DLD1 (cell line): ENCODE measurements around the gene DOP1A.

ENCODE experiments used
- in situ Hi-C: cut with HindIII; loops from 2 replicates; pipeline ENCODE4 v1.10.0; 2017; ENCODE audit warnings: low sequenced_read_pairs

The DOP1A gene

GRCh38 chr6:83067448-83068439 lies at the start of gene DOP1A:
Gene DOP1A, plus strand, starts transcription at chr6:83067671. Its CDS starts 29,307 bp downstream, at chr6:83096978.
- in situ Hi-C loops: no loop called here

GRCh38 chr6:83019741-83020140 lies 47.7 kb upstream of the DOP1A start:
- in situ Hi-C loops: no loop called here

- in situ Hi-C loops: no loop called here
Measured at GRCh38 chr6:83031689-83032088, 35.8 kb upstream of the DOP1A start.

- in situ Hi-C loops: no loop called here
Measured at GRCh38 chr6:83038246-83038645, 29.2 kb upstream of the DOP1A start.

GRCh38 chr6:83042467-83043053 lies 24.9 kb upstream of the DOP1A start:
- in situ Hi-C loops: no loop called here

- in situ Hi-C loops: no loop called here
Measured at GRCh38 chr6:83044091-83044768, 23.2 kb upstream of the DOP1A start.

- in situ Hi-C loops: no loop called here
Measured at GRCh38 chr6:83047065-83047754, 20.3 kb upstream of the DOP1A start.

GRCh38 chr6:83051377-83052172 lies 15.9 kb upstream of the DOP1A start:
- in situ Hi-C loops: no loop called here

GRCh38 chr6:83053678-83054077 lies 13.8 kb upstream of the DOP1A start:
- in situ Hi-C loops: no loop called here

- in situ Hi-C loops: no loop called here
Measured at GRCh38 chr6:83055366-83055964, 12.0 kb upstream of the DOP1A start.

- in situ Hi-C loops: no loop called here
Measured at GRCh38 chr6:83057705-83058321, 9.7 kb upstream of the DOP1A start.

GRCh38 chr6:83061190-83061589 lies 6.3 kb upstream of the DOP1A start:
- in situ Hi-C loops: no loop called here

GRCh38 chr6:83062225-83062624 lies 5.2 kb upstream of the DOP1A start:
- in situ Hi-C loops: no loop called here

- in situ Hi-C loops: no loop called here
Measured at GRCh38 chr6:83065511-83066192, 1.8 kb upstream of the DOP1A start, which contains the start of gene UBE3D. Gene UBE3D, minus strand, starts transcription at chr6:83065841. Its CDS starts 123 bp downstream, at chr6:83065718.

- in situ Hi-C loops: no loop called here
Measured at GRCh38 chr6:83068616-83069015, 1.1 kb downstream of the DOP1A start.

- in situ Hi-C loops: no loop called here
Measured at GRCh38 chr6:83069633-83070032, 2.2 kb downstream of the DOP1A start.

GRCh38 chr6:83071023-83071422 lies 3.6 kb downstream of the DOP1A start:
- in situ Hi-C loops: no loop called here

- in situ Hi-C loops: no loop called here
Measured at GRCh38 chr6:83071707-83072106, 4.2 kb downstream of the DOP1A start.

GRCh38 chr6:83072726-83073125 lies 5.3 kb downstream of the DOP1A start:
- in situ Hi-C loops: no loop called here
